GM19193 (cell line): ENCODE data around the gene OR13J1.

Experiments
- POLR2A ChIP-seq: IDR thresholded peaks from 4 replicates; pipeline ENCODE4 v1.6.1; 2011; ENCODE audit not compliant: insufficient read depth, insufficient read length; ENCODE audit errors: extremely low read depth

The OR13J1 gene

GRCh38 chr9:35868933-35869332, 1.3 kb downstream of the OR13J1 start:
- TF ChIP-seq POLR2A, result no peak

- no peak for TF ChIP-seq POLR2A
Observed at GRCh38 chr9:35867538-35867937, 2.7 kb downstream of the OR13J1 start.

GRCh38 chr9:35864695-35865255, 5.4 kb downstream of the OR13J1 start:
- TF ChIP-seq POLR2A, result no peak

GRCh38 chr9:35863583-35863982, 6.6 kb downstream of the OR13J1 start:
- no peak for TF ChIP-seq POLR2A

- TF ChIP-seq POLR2A, result no peak
Observed at GRCh38 chr9:35862328-35862727, 7.9 kb downstream of the OR13J1 start.

- TF ChIP-seq POLR2A, result no peak
Observed at GRCh38 chr9:35861161-35861897, 8.9 kb downstream of the OR13J1 start.

- no peak for TF ChIP-seq POLR2A
Observed at GRCh38 chr9:35859990-35860339, 10.2 kb downstream of the OR13J1 start.

- no peak for TF ChIP-seq POLR2A
Observed at GRCh38 chr9:35859310-35859989, 10.8 kb downstream of the OR13J1 start.

GRCh38 chr9:35858458-35858857, 11.7 kb downstream of the OR13J1 start:
- TF ChIP-seq POLR2A, result no peak

GRCh38 chr9:35856882-35857281, 13.3 kb downstream of the OR13J1 start:
- no peak for TF ChIP-seq POLR2A

- TF ChIP-seq POLR2A, result no peak
Observed at GRCh38 chr9:35856206-35856605, 14.0 kb downstream of the OR13J1 start.

GRCh38 chr9:35854091-35854762, 16.0 kb downstream of the OR13J1 start:
- TF ChIP-seq POLR2A, result no peak

- no peak for TF ChIP-seq POLR2A
Observed at GRCh38 chr9:35852876-35853865, 17.0 kb downstream of the OR13J1 start.

- no peak for TF ChIP-seq POLR2A
Observed at GRCh38 chr9:35852267-35852815, 17.9 kb downstream of the OR13J1 start.
